ENCODE measurements around the gene DNAJC16. TPM values are rescaled to one million over a fixed set of nuclear protein-coding genes. Genes with fewer than 3 reads are reported as not detected.

DNAJC16 gene
- total RNA-seq, 5 donors from 2014 or later (not counting 1 experiment from before 2014, with no cell fraction given): 16.5 to 27.0 (median 22.4) TPM

DNA sequence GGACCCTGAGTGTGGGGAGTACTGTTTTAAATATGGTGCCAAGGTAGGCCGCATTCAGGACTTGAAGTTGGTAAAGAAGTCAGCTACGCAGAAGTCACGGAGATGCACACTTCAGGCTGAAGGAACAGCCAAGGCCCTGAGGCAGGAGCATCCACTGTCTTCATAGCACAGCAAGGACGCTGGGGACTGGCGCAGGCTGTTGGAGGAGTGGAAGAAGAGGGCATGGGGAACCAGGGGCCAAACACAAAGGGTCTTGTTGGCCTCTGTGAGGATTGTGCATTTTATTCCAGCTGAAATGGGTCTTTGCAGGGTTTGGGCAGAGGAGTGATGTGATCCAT lies 16.6 kb downstream of the DNAJC16 start:
- 99% methylated on average over 5 of the region's 5 CpGs for WGBS (ENCODE audit: insufficient coverage)
- Histone ChIP-seq H3K27me3 (replicated peaks in 1 of 2; ENCODE audit: control insufficient read depth in 2 of 2, extremely low read depth in 1 of 2, insufficient read depth in 2 of 2, low read length in 1 of 2) (no peaks in the 10 kb centered on the region), H3K9me3 (no peaks in the 10 kb centered on the region), H3K4me3 (ENCODE audit: control insufficient read depth in 1 of 2, extremely low read depth in 1 of 2, low read length in 1 of 2) (no peak overlapping the region), H3K27ac (ENCODE audit: low read length) (no peak overlapping the region), H3K36me3 (ENCODE audit: control insufficient read depth in 2 of 2, extremely low read depth in 1 of 2, insufficient read depth in 1 of 2, low read length in 1 of 2) (peaks cover 0 to 70% of the 10 kb centered on the region in 2 donors), H3K4me1 (ENCODE audit: control insufficient read depth in 1 of 2, extremely low read depth in 1 of 2, insufficient read depth in 2 of 2, low read length in 2 of 2) (no peaks in the 10 kb centered on the region)
- Mint-ChIP-seq H3K27me3 (no peaks in the 10 kb centered on the region), H3K27ac (peak overlapping the region in 1 of 2 donors; percentile 11), H3K36me3 (peaks cover 59% of the 10 kb centered on the region), H3K4me3 (no peak overlapping the region), H3K9me3 (no peaks in the 10 kb centered on the region), H3K4me1 (peaks cover 0 to 4% (median 2%) of the 10 kb centered on the region in 3 donors)
- ATAC-seq (replicated peaks in 1 of 4) (no peak), DNase-seq (no peak)
- ChIA-PET POLR2A (no interaction called here), CTCF (no interaction called here)

DNA sequence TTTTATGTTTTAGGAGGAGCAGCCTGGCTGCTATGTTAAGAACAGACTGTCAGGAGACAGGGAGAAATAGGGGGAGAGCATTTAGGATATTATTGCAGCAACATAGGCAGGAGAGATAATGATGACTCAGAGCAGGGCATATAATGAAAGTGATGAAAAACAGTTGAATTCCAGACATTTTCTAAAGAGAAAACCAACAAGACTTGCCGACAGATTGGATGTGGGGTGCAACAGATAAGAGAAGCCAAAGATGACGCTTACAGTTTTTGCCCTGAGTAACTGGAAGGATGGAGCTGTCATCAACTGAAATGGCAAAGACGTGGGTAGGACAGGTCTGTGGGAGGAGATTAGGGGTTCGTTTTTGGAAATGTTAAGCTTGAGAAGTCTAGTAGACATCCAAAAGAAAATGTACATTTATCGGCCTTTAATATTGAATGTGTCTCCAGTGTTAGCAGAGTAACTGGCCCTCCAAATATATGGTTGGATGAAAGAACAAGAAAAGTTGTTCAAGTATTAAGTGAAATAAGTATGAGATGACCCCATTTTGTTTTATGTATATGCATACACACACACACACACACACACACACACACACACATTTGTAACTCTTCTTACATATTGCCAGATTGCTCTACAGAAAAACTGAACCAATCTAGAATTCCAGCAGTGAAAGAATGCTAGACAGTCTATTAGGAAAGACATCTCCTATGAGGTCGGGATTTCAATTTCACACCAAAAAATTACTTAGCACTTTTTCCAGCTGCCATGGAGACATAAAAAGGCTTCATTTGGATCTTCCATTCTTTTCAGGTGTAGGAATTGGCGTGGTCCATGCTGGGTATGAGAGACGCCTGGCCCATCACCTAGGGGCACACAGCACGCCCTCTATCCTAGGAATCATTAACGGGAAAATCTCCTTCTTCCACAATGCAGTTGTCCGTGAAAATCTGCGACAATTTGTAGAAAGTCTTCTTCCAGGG lies 17.2 kb downstream of the DNAJC16 start:
- Mint-ChIP-seq H3K9me3 (no peaks in the 10 kb centered on the region), H3K27me3 (no peaks in the 10 kb centered on the region), H3K27ac (peak overlapping the region in 1 of 2 donors; percentile 11), H3K4me1 (peaks cover 0 to 2% (median under 1%) of the 10 kb centered on the region in 3 donors), H3K4me3 (no peak overlapping the region), H3K36me3 (peaks cover 56% of the 10 kb centered on the region)
- H3K27me3 ChIP-seq (replicated peaks in 1 of 2; ENCODE audit: control insufficient read depth in 2 of 2, extremely low read depth in 1 of 2, insufficient read depth in 2 of 2, low read length in 1 of 2): no peaks in the 10 kb centered on the region
- WGBS (ENCODE audit: insufficient coverage): 92% methylated on average over 6 of the region's 12 CpGs
- no peak overlapping the region for H3K27ac ChIP-seq (ENCODE audit: low read length)
- H3K9me3 ChIP-seq: no peaks in the 10 kb centered on the region
- H3K36me3 ChIP-seq (ENCODE audit: control insufficient read depth in 2 of 2, extremely low read depth in 1 of 2, insufficient read depth in 1 of 2, low read length in 1 of 2): peaks cover 0 to 67% of the 10 kb centered on the region in 2 donors
- POLR2A ChIA-PET: interaction anchor here in 1 of 2 donors (0.6 kb wide), 1 partner anchor 777 kb away, joined by 5 read pairs; no protein-coding TSS in a partner anchor
- ATAC-seq (replicated peaks in 1 of 4) (no peak), DNase-seq (no peak)
- no peaks in the 10 kb centered on the region for H3K4me1 ChIP-seq (ENCODE audit: control insufficient read depth in 1 of 2, extremely low read depth in 1 of 2, insufficient read depth in 2 of 2, low read length in 2 of 2)
- CTCF ChIA-PET: no interaction called here
- H3K4me3 ChIP-seq (ENCODE audit: control insufficient read depth in 1 of 2, extremely low read depth in 1 of 2, low read length in 1 of 2): no peak overlapping the region

DNA sequence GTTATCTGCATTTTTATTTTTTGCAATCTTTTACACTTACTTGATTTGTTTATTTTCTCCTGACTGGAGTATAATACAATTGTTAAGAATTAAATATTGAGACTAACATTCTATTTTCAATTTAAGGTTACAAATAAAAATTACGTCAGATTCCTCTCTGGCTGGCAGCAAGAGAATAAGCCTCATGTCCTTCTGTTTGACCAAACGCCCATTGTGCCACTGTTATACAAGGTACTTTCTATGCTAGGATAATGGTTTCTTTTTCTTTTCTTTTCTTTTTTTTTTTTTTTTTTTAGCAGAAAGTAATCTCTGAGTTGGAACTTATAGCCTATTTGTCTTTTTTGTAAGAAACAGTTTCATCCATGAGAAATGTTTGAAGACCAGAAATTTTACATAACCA lies 20.0 kb downstream of the DNAJC16 start:
- no peak overlapping the region for H3K27ac ChIP-seq (ENCODE audit: low read length)
- Mint-ChIP-seq H3K36me3 (peaks cover 57% of the 10 kb centered on the region), H3K4me1 (no peaks in the 10 kb centered on the region), H3K27ac (no peak overlapping the region), H3K27me3 (no peaks in the 10 kb centered on the region), H3K4me3 (no peak overlapping the region), H3K9me3 (no peaks in the 10 kb centered on the region)
- CTCF ChIA-PET: no interaction called here
- H3K4me1 ChIP-seq (ENCODE audit: control insufficient read depth in 1 of 2, extremely low read depth in 1 of 2, insufficient read depth in 2 of 2, low read length in 2 of 2): no peaks in the 10 kb centered on the region
- H3K36me3 ChIP-seq (ENCODE audit: control insufficient read depth in 2 of 2, extremely low read depth in 1 of 2, insufficient read depth in 1 of 2, low read length in 1 of 2): peaks cover 4 to 51% of the 10 kb centered on the region in 2 donors
- no peak overlapping the region for H3K4me3 ChIP-seq (ENCODE audit: control insufficient read depth in 1 of 2, extremely low read depth in 1 of 2, low read length in 1 of 2)
- ATAC-seq (replicated peaks in 1 of 4) (no peak), DNase-seq (no peak)
- no CpG with 5 or more reads among the region's 2 CpGs for WGBS (ENCODE audit: insufficient coverage)
- H3K27me3 ChIP-seq (replicated peaks in 1 of 2; ENCODE audit: control insufficient read depth in 2 of 2, extremely low read depth in 1 of 2, insufficient read depth in 2 of 2, low read length in 1 of 2): no peaks in the 10 kb centered on the region
- no peaks in the 10 kb centered on the region for H3K9me3 ChIP-seq
- POLR2A ChIA-PET: interaction anchor here in 1 of 2 donors (0.6 kb wide), 1 partner anchor 28 kb away, joined by 3 read pairs; no protein-coding TSS in a partner anchor

- DNase-seq (no peak), ATAC-seq (replicated peaks in 1 of 4) (no peak)
- no peaks in the 10 kb centered on the region for H3K27me3 ChIP-seq (replicated peaks in 1 of 2; ENCODE audit: control insufficient read depth in 2 of 2, extremely low read depth in 1 of 2, insufficient read depth in 2 of 2, low read length in 1 of 2)
- Mint-ChIP-seq H3K27ac (peak overlapping the region in 1 of 2 donors; percentile 35), H3K4me3 (no peak overlapping the region), H3K27me3 (no peaks in the 10 kb centered on the region), H3K4me1 (no peaks in the 10 kb centered on the region), H3K36me3 (peaks cover 34% of the 10 kb centered on the region), H3K9me3 (no peaks in the 10 kb centered on the region)
- H3K4me3 ChIP-seq (ENCODE audit: control insufficient read depth in 1 of 2, extremely low read depth in 1 of 2, low read length in 1 of 2): no peak overlapping the region
- WGBS (ENCODE audit: insufficient coverage): no CpG with 5 or more reads among the region's 6 CpGs
- H3K9me3 ChIP-seq: no peaks in the 10 kb centered on the region
- H3K36me3 ChIP-seq (ENCODE audit: control insufficient read depth in 2 of 2, extremely low read depth in 1 of 2, insufficient read depth in 1 of 2, low read length in 1 of 2): peaks cover 4 to 22% of the 10 kb centered on the region in 2 donors
- H3K27ac ChIP-seq (ENCODE audit: low read length): no peak overlapping the region
- H3K4me1 ChIP-seq (ENCODE audit: control insufficient read depth in 1 of 2, extremely low read depth in 1 of 2, insufficient read depth in 2 of 2, low read length in 2 of 2): no peaks in the 10 kb centered on the region
- ChIA-PET CTCF (no interaction called here), POLR2A (no interaction called here)
Measured at GRCh38 chr1:15550573-15550972, 23.9 kb downstream of the DNAJC16 start.

- CTCF ChIA-PET: interaction anchor here in 1 of 2 donors (0.7 kb wide), 1 partner anchor 438 kb away, joined by 3 read pairs; no protein-coding TSS in a partner anchor
- no CpG with 5 or more reads among the region's 2 CpGs for WGBS (ENCODE audit: insufficient coverage)
- Mint-ChIP-seq H3K27me3 (no peaks in the 10 kb centered on the region), H3K27ac (no peak overlapping the region), H3K4me1 (no peaks in the 10 kb centered on the region), H3K4me3 (no peak overlapping the region), H3K9me3 (no peaks in the 10 kb centered on the region), H3K36me3 (peaks cover 20% of the 10 kb centered on the region)
- Histone ChIP-seq H3K9me3 (no peaks in the 10 kb centered on the region), H3K36me3 (ENCODE audit: control insufficient read depth in 2 of 2, extremely low read depth in 1 of 2, insufficient read depth in 1 of 2, low read length in 1 of 2) (peaks cover 5 to 25% of the 10 kb centered on the region in 2 donors), H3K4me3 (ENCODE audit: control insufficient read depth in 1 of 2, extremely low read depth in 1 of 2, low read length in 1 of 2) (no peak overlapping the region), H3K27me3 (replicated peaks in 1 of 2; ENCODE audit: control insufficient read depth in 2 of 2, extremely low read depth in 1 of 2, insufficient read depth in 2 of 2, low read length in 1 of 2) (no peaks in the 10 kb centered on the region), H3K27ac (ENCODE audit: low read length) (no peak overlapping the region), H3K4me1 (ENCODE audit: control insufficient read depth in 1 of 2, extremely low read depth in 1 of 2, insufficient read depth in 2 of 2, low read length in 2 of 2) (no peaks in the 10 kb centered on the region)
- no peak for ATAC-seq (replicated peaks in 1 of 4)
- POLR2A ChIA-PET: interaction anchor here in 1 of 2 donors (0.6 kb wide), 1 partner anchor 21 kb away, joined by 3 read pairs; no protein-coding TSS in a partner anchor
- no peak for DNase-seq
Measured at GRCh38 chr1:15557008-15557407, 30.4 kb downstream of the DNAJC16 start.

DNA sequence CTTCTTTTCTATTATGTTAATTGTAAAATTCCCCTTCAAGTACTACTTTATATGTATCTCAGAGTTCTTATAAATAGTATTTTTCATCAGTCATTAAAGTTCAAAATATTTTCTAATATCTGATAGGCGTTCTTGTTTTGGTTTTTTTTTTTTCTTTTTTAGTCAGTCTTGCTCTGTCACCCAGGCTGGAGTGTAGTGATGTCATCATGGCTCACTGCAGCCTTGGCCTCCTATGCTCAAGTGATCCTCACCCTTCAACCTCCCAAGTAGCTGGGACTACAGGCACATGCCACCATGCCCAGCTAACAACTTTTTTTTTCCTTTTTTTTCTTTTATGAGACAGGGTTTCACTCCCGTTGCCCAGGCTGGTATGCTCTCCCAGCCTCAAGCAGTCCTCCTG lies 30.9 kb downstream of the DNAJC16 start:
- ChIA-PET POLR2A (interaction anchor here in 1 of 2 donors (0.6 to 0.7 kb wide), 2 partner anchors 21 to 307 kb away, joined by 3 read pairs; no protein-coding TSS in a partner anchor), CTCF (interaction anchor here in 1 of 2 donors (0.7 kb wide), 1 partner anchor 438 kb away, joined by 3 read pairs; no protein-coding TSS in a partner anchor)
- Histone ChIP-seq H3K27me3 (replicated peaks in 1 of 2; ENCODE audit: control insufficient read depth in 2 of 2, extremely low read depth in 1 of 2, insufficient read depth in 2 of 2, low read length in 1 of 2) (no peaks in the 10 kb centered on the region), H3K36me3 (ENCODE audit: control insufficient read depth in 2 of 2, extremely low read depth in 1 of 2, insufficient read depth in 1 of 2, low read length in 1 of 2) (peaks cover 5 to 30% of the 10 kb centered on the region in 2 donors), H3K9me3 (no peaks in the 10 kb centered on the region), H3K4me3 (ENCODE audit: control insufficient read depth in 1 of 2, extremely low read depth in 1 of 2, low read length in 1 of 2) (no peak overlapping the region), H3K27ac (ENCODE audit: low read length) (no peak overlapping the region), H3K4me1 (ENCODE audit: control insufficient read depth in 1 of 2, extremely low read depth in 1 of 2, insufficient read depth in 2 of 2, low read length in 2 of 2) (no peaks in the 10 kb centered on the region)
- no peak overlapping the region for H3K4me3 Mint-ChIP-seq
- ATAC-seq (replicated peaks in 1 of 4) (no peak), DNase-seq (no peak)
- H3K4me1 Mint-ChIP-seq: no peaks in the 10 kb centered on the region
- no peaks in the 10 kb centered on the region for H3K27me3 Mint-ChIP-seq
- H3K27ac Mint-ChIP-seq: no peak overlapping the region
- no peaks in the 10 kb centered on the region for H3K9me3 Mint-ChIP-seq
- WGBS (ENCODE audit: insufficient coverage): no CpG with 5 or more reads among the region's 2 CpGs
- peaks cover 26% of the 10 kb centered on the region for H3K36me3 Mint-ChIP-seq
